ENCODE results near the gene PIK3IP1. TPM values are rescaled to one million over a fixed set of nuclear protein-coding genes. Genes with fewer than 3 reads are reported as not detected.

Gene PIK3IP1
- total and polyA plus RNA-seq, 2 of the 8 experiments (the other 6 are each of a cell fraction or from before 2014, with no cell fraction given), result 1.00 to 1.3 TPM

DNA sequence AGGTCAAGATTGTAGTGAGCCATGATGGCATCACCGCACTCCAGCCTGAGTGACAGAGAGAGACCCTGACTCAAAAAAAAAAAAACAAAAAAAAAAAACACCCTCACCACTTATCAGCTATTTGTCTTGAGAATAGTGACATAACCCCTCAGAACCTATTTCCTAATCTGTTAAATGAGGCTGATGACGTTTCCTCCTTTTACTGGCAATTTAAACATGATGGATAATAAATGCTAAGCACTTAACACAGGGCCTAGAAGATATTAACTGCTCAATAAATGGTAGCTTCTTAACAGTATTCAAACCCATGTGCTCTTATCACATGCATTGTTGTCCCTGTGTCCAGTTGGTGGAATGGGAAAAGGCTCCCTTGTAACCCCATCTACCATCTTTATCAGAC lies 45.6 kb downstream of the PIK3IP1 start:
- Histone ChIP-seq H3K23me2 (ENCODE audit: low read depth, low read length) (no peaks in the 10 kb centered on the region), H3K14ac (ENCODE audit: insufficient read length) (no peak overlapping the region), H2BK15ac (ENCODE audit: low read length) (no peak overlapping the region), H3K9me3 (ENCODE audit: insufficient read depth in 2 of 2, low read depth in 1 of 2, low read length in 1 of 2) (no peaks in the 10 kb centered on the region), H4K91ac (replicated peaks; ENCODE audit: insufficient read length, low read length) (no peak overlapping the region), H4K20me1 (replicated peaks in 1 of 2; ENCODE audit: control insufficient read depth in 1 of 2, insufficient read depth in 2 of 2, low read length in 2 of 2) (peaks cover 2 to 6% of the 10 kb centered on the region in 2 experiments), H3K56ac (replicated peaks; ENCODE audit: insufficient read length, low read depth, low read length) (no peak overlapping the region), H3K79me2 (ENCODE audit: control insufficient read depth in 1 of 2, insufficient read depth in 2 of 2, low read length in 2 of 2) (no peaks in the 10 kb centered on the region), H2AK5ac (ENCODE audit: low read depth, low read length) (no peak overlapping the region), H3K36me3 (ENCODE audit: control insufficient read depth in 2 of 4, insufficient read depth in 4 of 4, low read length in 3 of 4) (no peaks in the 10 kb centered on the region), H4K5ac (ENCODE audit: insufficient read length, low read depth, low read length) (no peak overlapping the region), H4K8ac (ENCODE audit: extremely low read depth, insufficient read depth, low read length) (no peak overlapping the region; the same call in 1 of the 2 replicates), H2BK12ac (ENCODE audit: low read depth, low read length) (no peak overlapping the region), H2AFZ (ENCODE audit: low read length) (no peak overlapping the region), H3K18ac (ENCODE audit: extremely low read depth, low read length) (no peak overlapping the region), H3K23ac (ENCODE audit: insufficient read length) (no peak overlapping the region), H3K9ac (replicated peaks in 1 of 4; ENCODE audit: extremely low read depth in 1 of 4, low read depth in 3 of 4, low read length in 3 of 4) (no peak overlapping the region), H3K79me1 (ENCODE audit: low read depth, low read length) (0 out of 2 replicates have a peak, but pooled peaks cover 2% of the 10 kb centered on the region), H2BK120ac (replicated peaks; ENCODE audit: low read depth, low read length) (no peak overlapping the region), H2BK20ac (ENCODE audit: low read length) (no peak overlapping the region), H3K4me2 (ENCODE audit: insufficient read depth in 1 of 2, low read depth in 2 of 2, low read length in 2 of 2) (no peak overlapping the region; a peak in 1 of 4 replicates), H2BK5ac (ENCODE audit: low read depth, low read length) (no peak overlapping the region), H3K27me3 (replicated peaks in 1 of 4; ENCODE audit: control insufficient read depth in 3 of 4, extremely low read depth in 1 of 4, insufficient read depth in 3 of 4, low read length in 3 of 4) (no peaks in the 10 kb centered on the region), H3K27ac (ENCODE audit: low read depth, low read length) (no peak overlapping the region), H3K4me3 (ENCODE audit: extremely low read depth in 1 of 4, insufficient read depth in 2 of 4, low read depth in 3 of 4, low read length in 4 of 4) (no peak overlapping the region), H3K4me1 (replicated peaks in 1 of 4; ENCODE audit: control insufficient read depth in 3 of 4, insufficient read depth in 4 of 4, low read length in 3 of 4) (peaks cover 8 to 16% (median 12%) of the 10 kb centered on the region in 4 experiments), H3K4ac (replicated peaks; ENCODE audit: insufficient read length, low read depth, low read length) (no peak overlapping the region)
- 95% methylated on average over 2 of the region's 2 CpGs; no CpG with 5 or more reads in 1 of the 2 experiments for WGBS, 2 experiments (ENCODE audit: extremely low coverage in 1 of 2, insufficient coverage in 1 of 2, insufficient read length in 1 of 2, insufficient replicate concordance in 2 of 2, low coverage in 1 of 2, low lambda C conversion rate in 2 of 2, missing lambda C conversion rate in 1 of 2)
- DNase-seq (ENCODE audit: low read depth in 1 of 2, low spot score in 2 of 2), result no peak
- ChIA-PET POLR2A (ENCODE audit: partially characterized antibody) (interaction anchor here (1.7 kb wide), 1 partner anchor 15 kb away, joined by 5 read pairs; no protein-coding TSS in a partner anchor), CTCF (ENCODE audit: partially characterized antibody) (interaction anchor here (0.6 to 3.4 kb wide), 6 partner anchors 15 to 98 kb away, joined by 3 to 26 read pairs (median 5); partner anchors contain the start of gene PIK3IP1)
- TF ChIP-seq CBX5 (IDR thresholded peaks at IDR 0.05; ENCODE audit: low read depth, low read length), result no peak
- no peak for FAIRE-seq
